NCI-H1694 treated with DMSO at 0.1 percent for 48 hours (cell line): ENCODE measurements around the gene MAD1L1.

Experiments used
- DNase-seq: peaks from one replicate; lab custom pipeline; 2025; lab: John Stamatoyannopoulos, UW

MAD1L1 gene

DNA sequence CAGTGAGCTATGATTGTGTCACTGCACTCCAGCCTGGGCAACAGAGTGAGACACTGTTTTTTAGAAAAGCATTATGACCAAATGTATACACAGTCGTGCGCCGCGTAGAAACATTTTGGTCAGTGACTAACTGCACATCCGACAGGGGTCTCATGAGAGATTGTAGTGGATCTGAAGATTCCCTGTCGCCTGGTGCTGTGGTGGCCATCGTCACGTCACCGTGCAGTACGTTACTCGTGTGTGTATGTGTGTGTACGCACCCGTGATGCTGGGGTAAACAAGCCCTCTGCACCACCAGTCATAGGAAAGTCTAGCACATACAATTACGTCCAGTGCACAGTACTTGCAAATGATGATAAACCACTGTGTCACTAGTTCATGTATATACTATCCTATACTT, 453.3 kb downstream of the MAD1L1 start:
- no peak for DNase-seq

DNA sequence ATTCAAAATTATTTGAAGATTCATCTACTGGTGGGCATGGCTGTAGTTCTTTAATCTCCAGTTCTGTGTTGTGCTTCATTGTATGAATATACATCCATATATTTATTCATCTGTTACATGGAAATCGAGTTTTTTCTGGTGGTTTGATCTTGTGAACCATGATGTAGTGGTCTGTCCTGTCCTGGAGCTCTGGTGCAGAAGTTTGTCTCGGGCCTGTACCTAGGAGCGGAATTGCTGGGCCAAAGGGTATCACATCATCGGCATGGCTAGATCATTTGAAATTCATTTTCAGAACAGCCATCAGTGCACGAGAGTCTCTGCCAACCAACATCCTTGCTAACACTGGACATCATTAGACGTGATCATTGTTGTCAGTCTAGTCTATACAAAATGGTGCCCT, 455.6 kb downstream of the MAD1L1 start:
- DNase-seq = no peak

DNA sequence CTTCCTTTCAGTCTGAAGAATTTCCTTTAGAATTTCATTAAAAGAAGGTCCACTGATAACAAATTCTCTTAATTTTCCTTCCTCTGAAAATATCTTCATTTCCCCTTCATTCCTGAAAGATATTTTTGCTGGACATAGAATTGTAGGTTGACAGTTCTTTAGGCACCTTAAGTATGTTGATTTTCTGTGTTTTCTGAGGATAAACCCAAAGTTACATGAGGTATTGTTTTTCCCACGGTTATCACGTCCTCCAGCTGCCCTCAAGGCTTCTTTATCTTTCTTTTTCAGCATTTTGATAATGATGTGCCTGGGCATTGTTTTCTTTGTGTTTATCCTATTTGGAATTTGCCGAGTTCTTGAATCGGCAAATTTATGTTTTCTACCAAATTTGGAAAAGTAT, 457.4 kb downstream of the MAD1L1 start:
- no peak for DNase-seq

DNA sequence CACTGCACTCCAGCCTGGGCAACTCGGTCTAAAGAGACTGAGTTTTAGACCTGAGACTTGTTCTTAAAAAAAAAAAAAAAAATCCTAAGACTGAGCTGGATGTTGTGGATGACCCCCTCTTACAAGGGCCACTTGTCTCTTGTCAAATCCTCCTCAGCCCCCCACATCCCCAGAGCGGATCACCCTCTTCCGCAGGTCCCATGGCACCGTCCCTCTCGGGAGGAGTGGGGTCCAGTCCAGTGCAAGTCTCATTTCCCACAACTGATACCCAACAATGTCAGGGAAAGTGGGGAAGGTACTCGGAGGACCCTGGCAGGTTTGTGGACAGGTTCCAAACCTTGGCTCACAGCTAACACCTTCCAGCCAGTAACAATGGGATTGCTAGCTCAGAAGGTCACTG, 462.4 kb downstream of the MAD1L1 start:
- DNase-seq = no peak

DNA sequence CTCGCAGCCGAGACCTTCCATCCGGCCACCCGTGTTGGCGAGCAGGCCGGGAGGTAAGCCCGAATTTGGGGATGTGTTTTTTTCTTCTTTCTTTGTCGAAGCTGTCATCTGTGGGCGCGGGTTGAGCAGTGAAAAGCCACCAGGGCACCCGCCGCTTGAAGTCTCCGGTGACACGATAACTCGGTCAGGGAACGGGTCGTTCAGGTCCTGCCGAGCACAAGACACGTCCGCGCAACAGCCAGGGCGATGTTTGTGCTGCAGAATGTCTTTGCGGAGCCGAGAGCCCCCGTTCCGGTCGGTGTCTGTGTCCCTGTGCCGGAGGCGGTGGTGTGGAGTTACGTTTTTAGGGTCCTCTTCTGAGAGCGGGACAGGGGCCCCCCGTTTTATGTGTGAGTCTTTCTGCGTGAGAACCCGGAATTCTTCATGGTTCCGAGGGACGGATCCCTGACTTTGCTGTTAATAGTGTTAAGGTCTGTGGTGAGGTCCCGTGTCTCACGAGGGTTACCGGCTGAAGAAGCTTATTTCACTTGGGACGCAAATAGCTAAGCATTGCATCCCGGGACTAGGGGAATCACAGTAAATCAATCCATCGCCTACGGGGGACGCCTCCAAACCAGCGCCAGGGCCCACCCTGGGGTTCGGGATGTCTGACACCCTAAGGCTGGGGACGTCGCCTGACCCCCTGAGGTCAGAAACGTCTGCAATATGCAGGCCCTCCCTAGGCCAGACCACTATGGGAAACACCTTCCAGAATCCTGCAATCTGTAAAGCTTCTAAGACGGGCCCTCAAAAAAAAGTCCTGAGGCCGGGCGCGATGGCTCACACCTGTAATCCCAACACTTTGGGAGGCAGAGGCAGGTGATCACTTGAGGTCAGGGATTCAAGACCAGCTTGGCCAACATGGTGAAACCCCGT, 463.2 kb downstream of the MAD1L1 start:
- DNase-seq = no peak

DNA sequence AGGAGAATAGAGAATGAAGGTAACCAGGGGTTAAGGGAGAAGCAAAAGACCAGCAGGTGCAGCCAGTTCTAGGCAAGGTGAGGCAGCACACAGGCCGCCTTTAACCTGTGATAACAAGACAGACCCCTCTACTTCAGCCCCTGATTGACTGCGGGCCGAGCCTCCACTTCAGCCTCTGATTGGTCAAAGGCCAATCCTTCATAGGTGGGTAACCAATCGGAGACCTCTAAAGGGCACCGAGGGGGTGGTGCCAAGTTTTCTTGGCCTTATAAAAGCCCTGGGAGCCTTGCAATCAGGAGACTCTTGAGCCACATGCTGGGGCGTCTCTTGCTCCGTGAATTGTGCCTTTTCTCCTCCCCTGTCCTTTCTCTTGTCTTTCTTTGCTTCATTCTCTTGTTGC, 463.9 kb downstream of the MAD1L1 start:
- DNase-seq = no peak

DNA sequence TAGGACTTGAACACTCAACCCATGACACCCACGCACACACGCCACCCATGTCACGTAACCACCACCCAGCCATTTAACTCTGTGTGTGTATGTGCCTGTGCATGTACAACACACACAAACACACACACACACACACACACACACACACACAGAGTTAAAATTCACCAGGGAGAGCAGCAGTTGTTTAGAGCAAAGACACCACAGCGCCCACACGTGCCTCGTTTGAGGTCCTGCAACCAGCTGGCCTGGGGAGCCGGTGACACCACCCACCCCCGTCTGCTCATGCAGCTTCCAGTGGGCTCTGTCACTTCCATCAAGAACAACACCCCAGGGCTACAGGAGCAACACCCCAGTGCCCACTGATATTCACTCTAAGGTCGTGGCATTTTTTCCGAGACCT, 465.2 kb downstream of the MAD1L1 start:
- peak; percentile 9 for DNase-seq
